GM12873 (cell line): ENCODE data around the gene CCDC181.

Experiments used
- TF ChIP-seq, protein P1 (sequence below): IDR thresholded peaks from 2 replicates; pipeline ENCODE4 v1.5.1; 2012; ENCODE audit warnings: low read depth, mild to moderate bottlenecking, moderate library complexity, low read length, control low read depth; ENCODE audit not compliant: insufficient read depth; ENCODE audit errors: missing control alignments

The CCDC181 gene

DNA sequence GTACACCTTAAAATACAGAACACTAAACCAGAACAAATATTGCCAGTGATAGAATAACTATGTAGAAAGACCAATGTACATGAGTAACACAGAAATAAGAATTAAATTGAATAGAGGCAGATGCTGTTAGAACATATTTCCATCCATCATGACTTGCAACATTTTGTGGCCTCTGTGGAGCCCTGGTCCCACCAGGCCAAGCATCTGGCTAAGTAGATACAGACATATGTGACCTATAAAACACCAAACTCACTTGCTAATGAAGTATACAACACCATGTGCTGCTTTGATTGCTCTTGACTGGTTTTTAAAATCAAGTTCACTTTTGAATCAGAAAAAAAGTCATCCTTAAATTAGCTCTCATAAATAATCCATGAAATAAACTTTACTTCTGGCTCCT, 38.0 kb upstream of the CCDC181 start:
- TF ChIP-seq, protein P1, sequence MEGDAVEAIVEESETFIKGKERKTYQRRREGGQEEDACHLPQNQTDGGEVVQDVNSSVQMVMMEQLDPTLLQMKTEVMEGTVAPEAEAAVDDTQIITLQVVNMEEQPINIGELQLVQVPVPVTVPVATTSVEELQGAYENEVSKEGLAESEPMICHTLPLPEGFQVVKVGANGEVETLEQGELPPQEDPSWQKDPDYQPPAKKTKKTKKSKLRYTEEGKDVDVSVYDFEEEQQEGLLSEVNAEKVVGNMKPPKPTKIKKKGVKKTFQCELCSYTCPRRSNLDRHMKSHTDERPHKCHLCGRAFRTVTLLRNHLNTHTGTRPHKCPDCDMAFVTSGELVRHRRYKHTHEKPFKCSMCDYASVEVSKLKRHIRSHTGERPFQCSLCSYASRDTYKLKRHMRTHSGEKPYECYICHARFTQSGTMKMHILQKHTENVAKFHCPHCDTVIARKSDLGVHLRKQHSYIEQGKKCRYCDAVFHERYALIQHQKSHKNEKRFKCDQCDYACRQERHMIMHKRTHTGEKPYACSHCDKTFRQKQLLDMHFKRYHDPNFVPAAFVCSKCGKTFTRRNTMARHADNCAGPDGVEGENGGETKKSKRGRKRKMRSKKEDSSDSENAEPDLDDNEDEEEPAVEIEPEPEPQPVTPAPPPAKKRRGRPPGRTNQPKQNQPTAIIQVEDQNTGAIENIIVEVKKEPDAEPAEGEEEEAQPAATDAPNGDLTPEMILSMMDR = no peak

DNA sequence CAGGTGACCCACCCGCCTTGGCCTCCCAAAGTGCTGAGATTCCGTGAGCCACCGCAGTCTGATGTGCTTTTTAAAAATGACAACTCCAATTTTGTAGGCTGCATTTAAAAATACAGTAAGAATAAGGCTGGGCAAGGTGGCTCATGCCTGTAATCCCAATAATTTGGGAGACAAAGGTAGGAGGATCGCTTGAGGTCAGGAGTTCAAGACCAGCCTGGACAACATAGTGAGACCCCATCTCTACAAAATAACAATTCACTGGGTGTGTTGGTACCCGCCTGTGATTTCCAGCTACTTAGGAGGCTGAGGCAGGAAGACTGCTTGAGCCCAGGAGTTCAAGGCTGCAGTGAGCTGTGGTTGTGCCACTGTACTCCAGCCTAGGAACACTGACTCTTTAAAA, 35.1 kb upstream of the CCDC181 start:
- TF ChIP-seq, protein P1 = no peak

DNA sequence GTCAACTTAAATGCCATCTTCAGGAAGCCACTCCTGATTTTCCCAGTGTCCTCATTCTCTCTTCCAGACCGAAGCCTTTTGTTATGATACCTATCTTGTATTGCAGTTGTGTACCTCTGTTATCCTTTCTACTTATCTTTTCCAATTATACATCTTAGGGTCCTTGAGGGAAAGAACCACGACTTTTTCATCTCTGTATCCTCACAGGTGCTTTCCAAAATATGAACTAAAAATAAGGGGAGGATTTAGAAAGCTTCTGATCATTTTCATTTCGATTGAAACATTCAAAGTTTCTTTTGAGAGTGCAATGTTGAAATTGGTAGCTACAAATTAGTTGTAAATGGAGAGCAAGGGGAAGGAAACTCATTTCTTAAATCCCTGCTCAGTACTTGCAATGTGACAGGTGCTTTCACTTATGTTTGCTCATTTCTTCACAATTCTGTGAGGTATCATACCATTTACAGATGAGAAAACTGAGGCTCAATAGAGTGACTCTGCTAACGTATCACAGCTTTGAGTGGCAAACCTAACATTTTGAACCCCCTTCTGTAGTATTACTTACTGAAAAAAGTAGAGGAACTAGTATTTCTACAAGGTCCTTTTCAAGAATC, 34.2 kb upstream of the CCDC181 start:
- TF ChIP-seq, protein P1 = no peak

DNA sequence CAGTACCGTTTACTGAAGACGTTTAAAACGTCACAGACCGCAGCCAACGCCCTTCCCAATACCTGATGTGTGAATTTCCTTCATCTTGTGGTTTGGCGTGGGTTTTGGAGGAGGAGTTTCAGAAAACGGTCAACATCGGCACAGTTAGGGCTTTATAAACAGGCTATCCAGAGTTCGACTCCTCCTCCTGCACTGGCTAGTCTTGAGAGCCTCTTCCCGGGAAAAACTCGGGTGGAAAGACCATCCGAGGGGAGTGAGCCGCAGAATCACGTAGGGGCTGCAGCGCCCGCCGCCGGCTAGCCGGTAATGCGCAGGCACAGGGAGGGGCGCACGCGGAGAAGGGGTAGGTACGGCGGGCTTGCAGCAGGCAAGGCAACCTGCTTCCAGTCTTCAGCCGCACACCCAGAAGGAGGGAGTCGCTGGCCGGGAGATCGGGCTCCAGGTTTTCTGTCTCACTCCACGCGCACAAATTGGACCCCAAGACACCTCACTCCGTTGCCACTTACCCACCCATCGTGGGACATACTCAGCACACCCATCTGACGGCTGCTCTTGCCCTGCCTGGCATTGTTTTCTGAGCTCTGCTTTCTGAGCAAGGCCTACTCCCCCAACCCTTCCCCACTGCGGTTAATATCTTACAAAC, 33.0 kb upstream of the CCDC181 start:
- TF ChIP-seq, protein P1 = no peak

DNA sequence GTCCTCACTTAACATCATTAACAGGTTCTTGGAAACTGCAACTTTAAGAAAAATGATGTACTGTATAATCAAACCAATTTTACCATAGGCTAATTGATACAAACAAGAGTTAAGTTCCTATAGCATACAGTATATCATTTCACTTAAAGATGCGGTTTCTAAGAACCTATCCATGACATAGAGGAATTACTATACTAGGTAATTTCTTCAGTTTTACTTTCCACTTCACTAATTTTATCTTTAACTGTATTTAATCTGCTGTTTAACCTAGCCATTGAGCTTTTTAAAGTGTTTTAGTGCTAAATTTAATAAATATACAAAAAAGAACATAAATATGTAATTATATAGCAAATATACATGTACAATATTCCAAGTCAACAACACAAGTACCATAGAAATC, 30.2 kb upstream of the CCDC181 start:
- TF ChIP-seq, protein P1 = no peak

DNA sequence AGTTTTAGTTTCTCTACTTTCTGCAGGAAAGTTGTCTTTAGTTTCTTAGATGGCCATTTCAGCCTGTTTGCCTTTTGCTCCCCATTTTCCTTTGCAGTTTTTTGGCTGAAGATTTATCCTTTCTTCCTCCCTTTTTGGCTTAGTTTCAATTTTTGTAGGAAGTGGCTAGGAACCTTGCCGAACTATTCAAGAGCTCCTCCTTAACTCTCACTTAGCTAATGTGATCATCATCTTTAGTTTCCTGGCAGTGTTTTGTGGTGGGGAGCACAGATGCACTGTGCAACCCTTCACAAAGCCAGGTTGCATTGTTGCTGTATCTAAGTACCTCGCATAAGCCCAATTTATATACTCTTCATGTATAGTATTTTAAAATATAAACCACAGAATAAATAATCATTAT, 28.8 kb upstream of the CCDC181 start:
- TF ChIP-seq, protein P1 = no peak

DNA sequence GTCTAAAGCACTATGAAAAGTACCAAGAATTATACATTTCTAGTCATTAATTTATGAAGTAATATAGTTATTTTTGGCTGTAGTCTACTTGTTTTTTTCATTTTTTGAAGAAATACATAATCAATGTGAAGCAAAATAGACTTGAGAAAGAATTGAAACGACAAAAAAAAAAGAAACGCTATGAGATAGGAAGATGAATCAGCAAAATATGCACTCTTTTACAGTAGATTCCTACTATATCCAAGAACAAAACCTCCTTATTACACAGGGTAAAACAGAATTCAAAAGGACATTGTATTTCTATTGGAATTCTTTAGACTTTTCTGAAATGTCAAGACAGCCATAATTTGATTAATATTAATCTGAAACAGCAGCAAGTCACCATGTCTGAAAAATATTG, 25.6 kb upstream of the CCDC181 start:
- TF ChIP-seq, protein P1 = no peak
